G401.6 (cell line): Measurements from ENCODE around the gene GRIA4.
"Not testable (repeated sequence)": the region's sequence is repeated elsewhere in the genome, so short reads cannot be mapped to it uniquely, and the experiment has no call there.

Source experiments
- FAIRE-seq: peaks from 2 replicates; lab custom pipeline; 2012; peaks lifted over from hg19 to GRCh38; lab: Jason Lieb, UNC

GRIA4 gene

DNA sequence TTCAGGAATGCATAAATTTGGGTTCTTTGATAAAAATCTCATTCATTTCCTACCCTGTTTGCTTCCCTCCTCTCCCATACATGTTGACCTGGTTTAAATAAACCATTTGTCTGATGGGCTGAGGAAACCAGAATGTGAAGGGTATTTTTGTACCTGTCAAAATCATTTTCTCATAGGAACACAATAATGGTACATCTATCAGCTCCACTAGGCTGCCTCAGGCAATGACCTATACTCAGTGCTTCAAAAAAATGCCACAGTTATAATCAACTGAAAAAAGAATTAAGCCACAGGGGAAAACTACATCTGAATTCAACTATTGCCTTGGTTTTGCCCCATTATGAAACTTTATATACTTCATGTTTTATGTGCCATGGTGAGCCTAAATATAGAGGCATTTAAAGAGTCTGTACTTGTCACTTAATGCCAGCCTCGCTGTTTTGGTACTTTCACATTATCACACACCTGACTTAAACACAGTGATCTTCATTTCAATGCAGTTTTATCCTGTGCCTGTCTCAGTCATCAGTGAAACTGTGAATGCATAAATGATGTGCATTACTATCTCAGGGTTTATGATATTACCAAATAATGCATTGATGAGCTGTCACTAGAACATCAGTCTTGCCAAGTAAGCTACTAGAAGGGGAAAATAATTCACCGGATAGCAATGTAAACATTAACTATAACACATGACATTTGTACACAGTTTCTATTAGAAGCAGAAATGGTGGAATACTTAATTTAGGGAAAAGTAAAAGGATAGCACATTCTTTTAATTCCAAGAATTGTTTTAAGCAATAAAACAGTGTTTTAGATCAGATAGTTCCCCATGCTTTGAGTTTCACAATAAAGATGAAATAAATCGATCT, 319.4 kb downstream of the GRIA4 start:
- no peak for FAIRE-seq

DNA sequence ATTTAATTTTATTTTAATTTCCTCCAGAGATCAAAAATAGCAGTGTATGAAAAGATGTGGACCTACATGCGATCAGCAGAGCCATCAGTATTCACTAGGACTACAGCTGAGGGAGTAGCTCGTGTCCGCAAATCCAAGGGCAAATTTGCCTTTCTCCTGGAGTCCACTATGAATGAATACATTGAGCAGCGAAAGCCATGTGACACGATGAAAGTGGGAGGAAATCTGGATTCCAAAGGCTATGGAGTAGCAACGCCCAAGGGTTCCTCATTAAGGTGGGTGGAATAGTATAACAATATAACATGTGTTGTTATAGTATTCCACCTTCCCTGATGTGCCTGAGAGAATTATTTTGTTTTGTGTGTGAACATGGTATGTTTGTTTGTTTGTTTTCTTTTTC, 323.8 kb downstream of the GRIA4 start:
- no peak for FAIRE-seq

DNA sequence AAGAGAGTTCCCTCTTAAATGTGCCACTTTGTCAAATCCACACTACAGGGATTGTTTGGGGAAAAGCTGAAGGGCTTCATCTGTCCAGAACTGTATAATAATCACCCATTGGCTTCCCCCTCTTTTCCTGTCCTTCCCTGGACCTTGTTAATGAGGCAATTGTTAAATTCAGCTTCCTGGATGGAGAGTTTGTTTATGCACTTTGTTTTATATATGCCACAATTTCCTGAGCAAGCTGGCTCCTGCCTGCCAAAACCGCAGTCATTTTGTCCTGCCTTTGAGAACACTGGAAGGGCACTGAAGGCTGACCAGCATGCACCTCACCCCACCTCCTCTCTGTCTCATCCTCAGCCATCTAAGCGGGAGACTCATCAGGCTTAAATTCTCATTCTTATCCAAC, 325.9 kb downstream of the GRIA4 start:
- FAIRE-seq, result no peak

DNA sequence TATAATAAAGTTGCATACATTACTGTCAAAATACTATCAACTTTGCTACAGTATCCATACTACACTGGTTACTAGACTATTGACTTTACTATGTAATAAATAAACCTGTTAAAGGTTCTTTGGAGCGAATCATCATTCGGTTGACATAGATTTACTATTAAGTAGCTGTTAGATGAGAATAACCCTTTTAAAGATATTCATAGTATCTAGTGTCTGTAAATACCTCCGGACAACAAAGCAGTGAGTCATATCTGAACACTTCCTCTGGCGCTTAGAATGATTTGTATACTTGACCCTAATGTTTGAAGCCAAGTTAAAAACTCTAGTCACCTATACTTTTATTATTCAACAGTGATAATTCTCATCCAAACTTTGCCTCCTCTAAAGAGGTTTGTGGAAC, 327.5 kb downstream of the GRIA4 start:
- FAIRE-seq, result no peak

DNA sequence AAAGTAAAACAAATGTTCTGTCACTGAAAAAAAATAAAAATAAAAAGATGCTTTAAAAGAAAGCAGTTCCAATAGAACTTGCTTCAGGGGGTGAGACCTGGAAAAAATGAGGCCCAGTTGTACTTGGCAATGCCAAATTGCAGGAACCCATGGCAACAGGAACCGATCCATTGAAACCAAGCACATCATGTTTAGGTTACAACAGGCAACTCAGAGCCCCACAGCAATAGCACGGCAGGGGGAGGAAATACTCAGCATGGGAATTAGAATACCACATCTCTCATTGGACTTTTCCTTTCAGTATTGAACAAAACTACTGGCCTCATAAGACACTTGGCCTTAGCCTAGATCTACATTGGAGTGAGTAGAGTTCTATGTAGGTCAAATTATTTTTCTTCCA, 327.9 kb downstream of the GRIA4 start:
- no peak for FAIRE-seq

DNA sequence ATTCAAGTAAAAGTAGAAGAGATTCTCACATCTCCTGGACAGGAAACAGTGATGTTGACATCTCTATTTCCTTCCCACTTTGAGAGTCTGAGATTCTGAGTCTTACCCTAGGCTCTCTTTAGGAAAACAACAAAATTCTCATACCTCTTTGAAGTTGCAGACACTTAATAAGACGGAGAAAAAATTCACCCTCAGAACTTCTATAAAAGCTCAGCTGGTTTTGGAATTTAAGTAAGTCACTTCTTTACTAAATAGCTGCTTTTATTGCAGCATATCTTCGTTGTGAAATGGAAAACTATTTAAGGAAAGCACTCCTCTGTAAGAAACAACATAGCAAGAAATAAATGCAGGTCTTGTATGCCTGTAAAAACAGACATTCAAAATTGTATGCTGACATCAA, 333.0 kb downstream of the GRIA4 start:
- FAIRE-seq, result no peak

DNA sequence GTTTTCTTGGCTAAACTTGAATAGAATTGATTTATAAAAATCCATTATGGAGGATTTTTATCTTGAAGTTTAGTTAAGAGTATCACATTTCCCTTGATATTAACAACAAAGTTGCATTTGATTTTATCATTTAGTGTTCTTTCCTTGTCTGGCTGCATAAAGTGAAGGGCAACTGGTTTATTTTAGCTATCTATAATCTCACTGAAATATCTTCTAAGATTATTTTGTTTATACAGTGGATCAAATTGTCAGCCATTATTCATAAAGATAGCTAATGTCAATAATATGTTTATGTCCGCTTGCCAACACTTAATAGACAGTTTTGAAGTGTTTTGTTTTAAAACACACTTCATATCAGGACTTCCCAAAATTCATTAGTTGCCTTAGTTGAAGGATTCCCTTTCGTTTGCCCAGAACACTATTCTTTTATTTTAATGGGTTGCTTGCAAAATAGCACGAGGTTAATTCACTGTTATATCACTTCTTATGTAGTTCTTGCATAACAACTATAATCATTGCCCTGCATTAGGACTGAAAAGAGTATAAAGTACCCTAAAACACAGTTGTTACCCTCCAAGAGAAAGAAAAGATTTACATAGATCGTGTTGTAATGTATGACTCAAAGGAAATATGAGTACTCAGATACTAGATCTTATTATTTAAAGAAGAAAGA, 339.2 kb downstream of the GRIA4 start:
- no peak for FAIRE-seq

DNA sequence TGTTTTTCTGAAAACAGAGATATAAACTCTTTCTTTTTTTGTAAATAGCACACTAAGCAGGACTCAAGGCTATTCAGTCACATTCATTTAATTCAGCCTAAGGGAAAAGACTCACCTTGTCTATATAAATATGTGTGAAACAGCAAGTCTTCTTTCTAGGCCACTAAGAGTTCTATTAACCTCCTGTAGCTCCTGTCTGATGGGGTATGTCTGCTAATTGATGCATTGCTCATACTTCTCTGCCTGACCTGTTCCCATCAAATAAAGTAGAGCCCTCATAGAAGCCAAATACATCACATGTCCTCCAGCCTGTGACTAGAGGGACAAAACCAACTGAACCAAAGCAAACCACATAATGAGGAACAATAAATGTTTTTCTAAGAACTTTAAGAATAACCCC, 344.0 kb downstream of the GRIA4 start:
- FAIRE-seq, result no peak

DNA sequence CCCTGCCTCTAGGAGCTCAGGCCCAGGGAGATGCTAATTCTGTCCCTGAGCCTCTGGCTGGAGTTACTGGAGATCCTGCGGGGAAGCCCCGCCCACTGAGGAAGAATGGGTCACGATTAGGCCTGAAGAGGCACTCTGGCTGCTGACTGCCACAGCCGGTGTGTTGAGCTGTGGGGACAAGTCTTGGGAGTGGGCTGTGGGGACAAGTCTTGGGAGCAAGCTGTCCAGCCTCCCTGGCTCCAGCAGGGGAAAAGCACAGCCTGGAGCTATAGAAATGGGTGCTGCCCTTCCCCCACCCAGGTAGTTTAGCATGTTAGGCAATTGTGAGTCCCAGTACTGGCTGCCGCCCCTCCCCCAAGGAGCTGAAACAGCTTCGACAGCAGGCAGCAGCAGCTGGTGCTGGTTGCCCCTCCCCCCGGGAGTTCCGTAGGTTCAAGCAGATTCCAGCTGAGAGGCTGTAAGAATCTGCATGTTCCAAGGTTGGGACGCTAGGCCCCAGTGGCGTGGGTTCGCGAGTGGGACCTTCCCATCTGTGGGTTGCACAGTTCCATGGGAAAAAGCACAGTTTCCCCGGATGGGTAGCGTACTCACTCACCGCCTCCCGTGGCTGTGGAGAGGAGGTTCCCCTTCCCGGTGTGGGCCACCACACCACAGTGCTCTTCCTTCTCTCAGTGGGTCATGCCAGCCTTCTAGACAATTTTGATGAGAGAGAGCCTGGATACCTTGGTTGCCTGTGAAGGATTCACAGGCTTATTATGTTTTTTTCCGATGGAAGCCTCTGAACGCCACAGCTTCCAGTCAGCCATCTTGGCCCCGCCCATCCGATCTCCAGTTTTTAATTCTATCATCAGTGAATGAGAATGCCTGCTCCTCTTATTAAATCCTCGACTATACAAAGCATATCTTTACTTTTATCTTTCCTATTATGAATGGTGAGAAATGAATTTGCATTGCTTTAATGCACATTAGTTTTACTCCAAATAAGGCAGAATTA, 350.7 kb downstream of the GRIA4 start:
- FAIRE-seq, result no peak

DNA sequence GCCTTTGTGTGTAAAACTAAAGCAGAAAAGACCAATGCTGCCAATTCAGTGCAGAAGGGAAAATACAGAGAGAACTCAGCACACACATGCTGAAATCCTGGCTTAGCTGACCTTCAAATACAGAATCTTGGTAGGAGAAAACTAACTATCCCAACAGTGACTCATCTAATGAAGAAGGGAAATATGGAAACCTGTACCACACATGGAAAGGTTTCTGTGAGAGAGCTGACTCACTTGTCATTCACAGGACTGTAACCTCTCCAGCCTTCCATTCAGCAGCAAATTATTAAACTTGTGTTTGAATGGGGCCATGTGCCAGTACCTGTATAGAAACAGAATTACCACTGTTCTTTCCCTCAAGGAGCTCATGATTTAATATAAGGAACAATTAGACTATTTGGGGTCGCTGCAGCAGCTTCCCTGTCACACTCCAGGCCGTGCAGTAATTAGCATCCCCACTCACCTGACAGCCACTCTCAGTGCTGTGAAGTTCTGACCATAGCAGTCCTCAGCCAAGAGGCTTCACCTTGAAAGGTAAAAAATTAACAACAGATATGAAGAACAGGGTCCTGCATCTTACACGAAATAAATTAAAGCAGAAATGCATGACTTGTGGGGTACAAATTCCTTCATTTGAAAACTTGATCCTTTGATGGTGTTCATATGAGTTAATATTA, 358.3 kb downstream of the GRIA4 start:
- FAIRE-seq, result no peak

DNA sequence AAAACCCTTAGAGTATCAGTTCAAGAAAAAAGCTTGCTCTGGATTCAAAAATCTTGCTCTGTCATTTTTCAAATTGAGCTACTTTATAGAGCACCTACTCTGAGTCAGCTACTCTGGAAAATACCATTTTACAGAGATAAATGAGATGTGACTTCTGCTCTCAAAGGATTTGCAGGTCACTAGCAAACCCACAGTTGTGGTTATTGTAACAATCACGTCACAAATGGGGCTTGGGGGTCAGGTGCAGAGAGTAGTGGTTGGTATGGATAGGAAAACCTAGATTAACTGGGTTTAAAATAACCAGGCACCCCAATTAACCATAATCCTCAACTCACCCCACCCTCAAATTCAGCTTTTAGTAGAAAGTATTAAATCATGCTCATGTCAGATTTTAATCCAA, 359.9 kb downstream of the GRIA4 start:
- no peak for FAIRE-seq

DNA sequence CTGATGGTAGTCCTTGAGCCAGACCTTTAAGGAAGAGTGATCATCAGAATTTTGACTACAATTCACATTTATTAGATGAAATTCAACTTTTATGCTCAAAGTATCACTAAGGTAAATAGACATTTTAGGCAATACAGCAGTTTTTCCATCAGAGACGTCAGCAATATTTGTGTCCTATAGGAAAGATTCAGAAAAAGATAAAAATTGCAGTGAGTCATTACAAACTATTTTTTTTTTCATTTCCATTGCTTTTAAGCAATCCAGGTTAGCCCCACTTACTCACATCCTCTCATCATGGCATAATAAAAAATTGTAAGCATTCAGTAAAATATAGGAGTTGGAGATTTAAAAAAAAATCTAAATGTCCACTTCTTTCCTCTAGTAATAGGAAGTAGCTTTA, 365.3 kb downstream of the GRIA4 start:
- no peak for FAIRE-seq

DNA sequence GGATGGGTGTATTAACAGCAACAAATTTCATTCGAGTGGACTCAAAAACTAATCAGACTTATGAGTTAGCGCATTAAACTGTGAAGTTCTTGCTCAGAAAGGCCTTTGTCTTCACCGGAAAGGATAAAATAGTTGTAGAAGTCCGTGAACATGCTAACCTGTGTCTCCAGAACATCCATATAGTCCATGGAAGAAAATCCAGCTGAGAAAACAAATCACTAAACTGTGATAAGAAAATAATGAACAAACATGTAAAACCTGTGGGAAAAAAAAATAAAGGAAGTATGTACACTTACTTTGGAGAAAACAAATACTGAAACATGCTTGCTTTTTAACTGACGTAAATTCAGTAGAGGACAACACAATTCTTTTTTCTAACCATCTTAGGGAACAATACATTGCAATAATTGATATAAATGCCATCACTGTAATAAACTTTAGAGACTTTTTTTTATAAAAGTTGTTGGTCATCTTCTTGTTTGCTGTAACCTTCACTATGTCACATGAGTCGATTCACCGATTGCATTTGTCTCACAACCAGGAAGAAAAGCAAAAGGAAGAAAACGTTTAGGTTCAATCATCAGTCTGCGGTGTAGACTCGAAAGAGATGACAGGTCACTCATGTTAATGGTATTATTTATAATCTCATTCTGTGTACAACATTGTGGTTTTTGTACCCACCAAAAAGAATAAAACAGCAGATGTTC, 370.3 kb downstream of the GRIA4 start:
- no peak for FAIRE-seq

DNA sequence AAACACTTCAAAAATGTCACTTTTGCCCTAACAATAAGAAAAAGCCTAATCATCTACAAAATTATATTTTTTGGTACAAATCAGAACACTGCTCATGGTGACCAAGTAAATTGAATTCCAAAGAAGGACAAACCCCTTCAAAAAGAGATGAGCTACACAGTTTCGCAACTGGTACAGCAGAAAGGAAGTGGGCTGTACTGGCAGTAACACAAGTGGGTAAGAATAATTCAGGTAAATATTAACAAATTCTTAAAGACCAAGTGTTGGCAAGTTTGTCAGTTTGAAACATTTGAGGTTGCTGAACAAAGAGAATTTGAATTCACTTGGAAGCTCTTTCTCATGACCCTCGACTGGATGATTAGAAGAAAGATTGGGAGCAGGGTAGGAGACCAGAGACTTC, 376.7 kb downstream of the GRIA4 start:
- no peak for FAIRE-seq

DNA sequence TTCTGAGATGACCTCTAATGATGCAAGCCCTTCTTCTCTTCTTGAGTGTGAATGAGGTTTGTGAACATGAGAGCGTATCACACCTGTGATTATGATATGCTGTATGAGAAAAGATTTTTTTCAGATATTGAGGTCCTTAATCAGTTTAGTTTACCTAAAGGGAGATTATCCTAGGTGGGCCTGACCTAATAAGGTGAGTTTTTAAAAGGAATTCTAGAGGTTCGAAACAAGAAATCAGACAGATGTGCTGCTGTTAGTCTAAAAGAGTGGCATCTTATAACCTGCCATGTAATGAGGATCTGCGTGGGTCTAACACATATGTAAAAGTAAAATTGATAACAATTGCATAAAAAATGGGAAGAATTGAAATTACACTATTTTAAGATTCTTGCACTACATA, 378.3 kb downstream of the GRIA4 start:
- FAIRE-seq, result no peak

DNA sequence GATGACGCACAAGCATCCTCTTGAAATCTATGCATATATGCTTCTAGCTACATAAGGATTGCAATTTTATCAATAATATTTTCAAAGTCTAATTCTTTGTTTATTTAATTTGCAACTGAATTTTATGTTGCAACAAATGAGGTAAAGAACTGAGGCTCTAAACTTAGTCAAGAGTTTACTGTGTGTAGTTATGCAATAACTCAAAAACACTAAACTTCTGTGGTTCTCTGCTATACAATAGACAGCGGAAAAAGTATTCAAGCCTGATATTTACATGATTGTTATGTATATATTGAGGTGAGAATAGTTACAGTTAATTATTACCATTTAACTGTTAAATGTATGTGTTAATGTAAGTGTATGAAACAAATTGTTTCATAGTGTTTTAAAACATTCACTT, 379.3 kb downstream of the GRIA4 start:
- FAIRE-seq, result peak; percentile 47

DNA sequence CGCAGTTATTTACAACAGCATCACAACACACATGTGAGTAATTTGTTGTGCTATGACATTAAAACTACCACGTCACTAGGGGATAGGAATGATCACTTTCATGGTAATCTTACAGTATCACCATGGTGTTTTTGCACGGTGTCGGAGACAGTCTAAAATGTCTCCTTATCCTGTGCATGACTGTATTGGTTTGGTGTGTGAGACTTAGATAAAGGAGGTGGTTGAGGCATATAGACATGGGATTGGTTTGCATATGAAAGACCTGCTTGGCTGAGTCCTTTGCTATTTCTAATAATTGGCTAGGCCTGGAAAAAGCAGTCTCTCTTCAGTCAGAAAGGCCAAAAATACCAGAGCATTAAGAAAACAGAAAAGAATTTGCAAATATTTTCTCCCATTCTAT, 382.0 kb downstream of the GRIA4 start:
- FAIRE-seq, result no peak

DNA sequence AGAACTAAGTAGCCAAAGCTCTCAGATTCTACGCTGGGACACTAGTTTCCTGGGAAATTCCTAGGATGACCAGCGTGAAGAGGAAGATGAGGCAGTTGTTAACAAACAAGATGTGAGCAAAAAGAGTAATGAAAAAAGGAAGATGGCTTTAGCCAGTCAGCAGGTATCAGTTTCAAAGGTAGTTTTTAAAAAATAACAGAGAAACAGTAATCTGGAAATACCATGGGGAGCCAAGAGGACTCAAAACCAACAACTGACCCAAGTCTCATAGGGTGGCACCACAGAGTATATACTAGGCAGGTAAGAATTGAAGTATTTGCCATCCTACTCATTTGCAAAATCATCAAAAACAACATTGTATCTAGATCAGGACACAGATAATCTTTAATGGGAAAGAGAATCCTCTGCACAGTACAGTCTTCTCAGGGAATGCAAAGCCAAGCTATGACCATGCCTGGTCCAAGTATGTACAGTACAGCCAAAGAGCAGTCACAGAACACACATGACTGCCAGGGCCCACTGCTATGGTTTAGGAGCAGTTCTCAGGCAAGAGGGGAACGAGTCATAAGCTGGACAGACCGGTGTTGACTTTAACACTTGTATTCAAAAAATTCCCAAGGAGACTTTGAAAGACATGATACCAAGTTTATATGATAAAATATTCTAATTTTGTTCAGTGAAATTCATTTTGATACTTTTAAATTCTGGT, 391.6 kb downstream of the GRIA4 start:
- no peak for FAIRE-seq

DNA sequence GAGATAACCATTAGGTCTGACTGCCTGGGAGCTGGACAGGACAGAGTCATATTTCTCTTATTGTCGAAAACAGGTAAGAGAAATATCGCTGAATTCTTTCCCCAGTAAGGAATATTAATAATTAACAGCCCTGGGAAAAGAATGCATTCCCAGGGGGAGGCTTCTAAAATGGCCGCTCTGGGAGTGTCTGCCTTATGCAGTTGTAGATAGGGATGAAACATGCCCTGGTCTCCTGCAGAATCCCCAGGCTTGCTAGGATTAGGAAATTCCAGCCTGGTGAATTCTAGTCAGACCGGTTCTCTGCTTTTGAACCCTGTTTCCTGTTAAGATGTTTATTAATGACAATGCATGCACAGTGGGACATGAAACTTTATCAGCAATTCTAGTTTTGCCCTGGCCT, 393.2 kb downstream of the GRIA4 start:
- not testable (repeated sequence) for FAIRE-seq

DNA sequence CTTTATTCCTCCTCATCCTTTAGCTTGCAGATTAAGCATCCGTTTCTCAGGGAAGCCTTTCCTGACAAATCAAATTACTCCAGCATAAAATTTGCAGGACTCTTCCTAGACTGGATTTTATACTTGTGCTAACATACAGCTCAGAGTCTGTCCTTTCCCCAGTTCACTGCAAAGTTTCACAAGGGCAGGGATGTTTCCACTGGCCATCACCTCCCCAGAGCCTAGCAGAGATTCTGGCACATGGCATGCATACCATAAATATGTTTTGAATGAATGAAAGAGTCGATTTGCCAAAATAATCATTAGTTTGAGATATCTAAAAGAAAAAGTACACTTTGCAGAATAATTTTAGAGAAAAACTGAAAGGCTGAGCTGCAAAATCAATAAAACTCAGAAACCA, 401.6 kb downstream of the GRIA4 start:
- no peak for FAIRE-seq

DNA sequence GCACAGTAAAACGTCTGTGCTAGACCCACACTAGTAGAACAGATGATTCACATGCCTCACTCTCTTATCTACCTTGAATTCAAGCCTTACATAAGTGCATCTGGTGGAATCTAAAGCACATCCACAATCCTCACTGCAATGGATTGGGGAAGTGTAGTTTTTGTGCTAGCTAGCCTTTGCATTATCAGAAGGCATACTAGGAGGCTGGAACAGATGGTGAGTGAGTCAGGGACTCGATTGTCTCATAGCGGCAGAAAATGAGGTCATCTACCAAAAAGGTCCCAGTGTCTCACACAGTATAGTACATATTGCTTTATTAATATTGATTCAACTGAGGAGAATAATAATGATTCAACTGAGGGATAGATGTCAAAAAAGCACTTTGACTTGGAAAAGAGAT, 402.9 kb downstream of the GRIA4 start:
- FAIRE-seq, result no peak
